HepG2 (cell line): ENCODE measurements around the gene ZNF3. TPM values are rescaled to one million over a fixed set of nuclear protein-coding genes. Genes with fewer than 3 reads are reported as not detected.

Source experiments
- DRAP1 ChIP-seq: IDR thresholded peaks from 2 replicates; pipeline ENCODE4 v1.6.1; 2016; ENCODE audit warnings: missing genetic modification reagents, missing compliant biosample characterization
- POLR2G ChIP-seq: fragments of 200-400 bp; formaldehyde crosslinking; IDR thresholded peaks from 2 replicates; pipeline ENCODE4 v1.6.1; 2018; ENCODE audit warnings: mild to moderate bottlenecking, low read depth, low read length, moderate library complexity
- PREB ChIP-seq: sonication (generic); formaldehyde crosslinking; IDR thresholded peaks from 2 replicates; pipeline ENCODE4 v1.4.0; 2020; ENCODE audit warnings: missing genetic modification reagents
- RBAK ChIP-seq: sonication (generic); formaldehyde crosslinking; IDR thresholded peaks from 2 replicates; pipeline ENCODE4 v1.5.1; 2020; ENCODE audit warnings: mild to moderate bottlenecking, missing genetic modification reagents
- TEAD3 ChIP-seq: optimal IDR thresholded peaks from 2 replicates; pipeline ENCODE3; 2016; ENCODE audit warnings: borderline replicate concordance
- ZNF280B ChIP-seq: sonication (generic); formaldehyde crosslinking; IDR thresholded peaks from 2 replicates; pipeline ENCODE4 v1.5.0; 2020; ENCODE audit warnings: missing genetic modification reagents, mild to moderate bottlenecking, borderline replicate concordance
- ZNF407 ChIP-seq: sonication (generic); formaldehyde crosslinking; IDR thresholded peaks from one replicate; pipeline ENCODE4 v1.5.1; 2020; ENCODE audit warnings: mild to moderate bottlenecking, missing genetic modification reagents; ENCODE audit errors: not compliant biosample characterization
- ZNF792 ChIP-seq: IDR thresholded peaks from 2 replicates; pipeline ENCODE4 v1.6.1; 2016
- ZNF850 ChIP-seq: sonication (generic); formaldehyde crosslinking; conservative IDR thresholded peaks from 2 replicates; pipeline ENCODE4 v1.9.0; 2021; ENCODE audit warnings: mild to moderate bottlenecking, missing genetic modification reagents
- polyA plus RNA-seq, 8 experiments: library from polyadenylated mRNA; depleted of rRNA in 3 of 8; stranded (reverse) in 7 of 8; unstranded in 1 of 8; fragments of >200 nt; fragmentation: Illumina TruSeq in 4 of 8; extraction: Trizol in 4 of 8; gene quantifications; 2 replicates each; pipeline versions ENCODE4 v1.2.1 to v1.2.3, GENCODE V29; 2011 to 2016; ENCODE audit warnings: low read depth in 4 of 8, missing spikeins in 1 of 8, mixed read lengths in 1 of 8; ENCODE audit not compliant: insufficient read depth in 1 of 8
- total RNA-seq, 5 experiments: library from RNA; depleted of rRNA; stranded (reverse); fragments of >200 nt; fragmentation: Illumina TruSeq; extraction: Trizol; gene quantifications; 2 replicates each; pipeline ENCODE4 v1.2.3, GENCODE V29; 2016; ENCODE audit warnings: low read depth in 1 of 5

The ZNF3 gene
- total and polyA plus RNA-seq, 2 of the 13 experiments (the other 11 are each of a cell fraction or from before 2014, with no cell fraction given): 33.7 to 56.9 TPM

- TF ChIP-seq ZNF280B (peak; percentile 88; the same call in 1 of the 2 replicates), ZNF792 (no peak; the same call in none of the 2 replicates), ZNF850 (no peak), ZNF407 (CRISPR knock-in tag) (peak; percentile 42), RBAK (CRISPR knock-in tag) (no peak), TEAD3 (CRISPR knock-in tag) (no peak), PREB (no peak), DRAP1 (no peak), POLR2G (peak; percentile 61)
Measured at GRCh38 chr7:100101016-100101862, 19.7 kb upstream of the ZNF3 start, which contains the start of the genes AP4M1 and MCM7 (continued).
